GM12865 (cell line): ENCODE results near the gene MLLT10.

Experiments
- DNase-seq: peaks from one replicate; pipeline ENCODE4 v3.0.0; 2010; ENCODE audit warnings: low read depth
- H3K4me3 ChIP-seq: 2 replicates; pipeline ENCODE4 v1.5.1; 2011; ENCODE audit warnings: mild to moderate bottlenecking, low read depth, low read length, control low read depth
- CTCF ChIP-seq: IDR thresholded peaks from 2 replicates; pipeline ENCODE4 v1.5.1; 2011; ENCODE audit warnings: low read length, control low read depth, low read depth, inconsistent platforms; ENCODE audit not compliant: insufficient read depth; ENCODE audit errors: missing control alignments

MLLT10 gene

GRCh38 chr10:21753497-21754270 is 219.7 kb downstream of the MLLT10 start:
- H3K4me3 ChIP-seq = no peak overlapping the region
- no peak for DNase-seq
- no peak for TF ChIP-seq CTCF

GRCh38 chr10:21754410-21755011 is 220.5 kb downstream of the MLLT10 start:
- no peak for DNase-seq
- no peak overlapping the region for H3K4me3 ChIP-seq
- TF ChIP-seq CTCF = no peak

GRCh38 chr10:21756707-21757106 is 222.7 kb downstream of the MLLT10 start:
- DNase-seq = no peak
- no peak for TF ChIP-seq CTCF
- H3K4me3 ChIP-seq = no peak overlapping the region

- no peak for TF ChIP-seq CTCF
- DNase-seq = no peak
Measured at GRCh38 chr10:21757185-21757901, 223.3 kb downstream of the MLLT10 start.

GRCh38 chr10:21758239-21758638 is 224.2 kb downstream of the MLLT10 start:
- DNase-seq = no peak
- TF ChIP-seq CTCF = no peak
- no peak overlapping the region for H3K4me3 ChIP-seq

More at GRCh38 chr10:21757185-21757901, 223.3 kb downstream of the MLLT10 start:
- H3K4me3 ChIP-seq = no peak overlapping the region

- H3K4me3 ChIP-seq = no peak overlapping the region
- TF ChIP-seq CTCF = no peak
- DNase-seq = no peak
Measured at GRCh38 chr10:21758696-21759095, 224.7 kb downstream of the MLLT10 start.
